ENCODE data around the gene MRAS. TPM values are rescaled to one million over a fixed set of nuclear protein-coding genes. Genes with fewer than 3 reads are reported as not detected.

MRAS gene
- total and polyA plus RNA-seq, 2 of the 13 experiments (the other 11 are each of a cell fraction or from before 2014, with no cell fraction given): 8.8 to 36.2 TPM

- Histone ChIP-seq H3K36me3 (replicated peaks in 1 of 2; ENCODE audit: control insufficient read depth in 1 of 2, insufficient read depth in 2 of 2, low read length in 2 of 2) (0 out of 5 replicates have a peak, but pooled peaks cover 0 to 3% of the 10 kb centered on the region in 2 experiments), H3K9ac (ENCODE audit: insufficient read depth, low read depth, low read length) (no peak overlapping the region), H3K4me3 (replicated peaks in 1 of 3; ENCODE audit: insufficient read depth in 1 of 3, low read depth in 2 of 3, low read length in 3 of 3) (no peak overlapping the region), H2AFZ (ENCODE audit: low read length) (no peak overlapping the region), H3K79me2 (ENCODE audit: insufficient read depth, low read length) (no peaks in the 10 kb centered on the region), H3K27ac (ENCODE audit: extremely low read length, insufficient read depth, low read length) (no peak overlapping the region), H3K4me2 (ENCODE audit: low read depth, low read length) (no peak overlapping the region), H3K9me3 (ENCODE audit: low read length) (no peaks in the 10 kb centered on the region), H3K4me1 (ENCODE audit: insufficient read depth, low read length) (peaks cover 32% of the 10 kb centered on the region), H4K20me1 (ENCODE audit: insufficient read depth, low read length) (no peaks in the 10 kb centered on the region), H3K27me3 (ENCODE audit: control insufficient read depth in 1 of 2, insufficient read depth in 2 of 2, low read length in 2 of 2) (no peaks in the 10 kb centered on the region)
- DNase-seq (ENCODE audit: low spot score) (peak; percentile 25), ATAC-seq (no peak), FAIRE-seq (no peak)
- in situ Hi-C loops (cut with HindIII; ENCODE audit: extremely low pct_ligation_motif_present, low pct_unique_long_range_greater_than_20kb): no loop called here
- TF ChIP-seq ZNF383 (CRISPR knock-in tag; IDR thresholded peaks at IDR 0.05; ENCODE audit: borderline replicate concordance) (no peak), FOSL2 (CRISPR knock-in tag; IDR thresholded peaks at IDR 0.05) (peak; percentile 71), PRDM15 (CRISPR knock-in tag; IDR thresholded peaks at IDR 0.05) (no peak), RARA (CRISPR knock-in tag; IDR thresholded peaks at IDR 0.05) (peak; percentile 30; the same call in 1 of the 2 replicates)
- no TSS peak for BruUV-seq (replicated peaks)
- ChIA-PET POLR2A (no interaction called here), CTCF (ENCODE audit: low intra/inter-chr PET ratio, low total read pairs) (no interaction called here)
- 81% methylated on average over 5 of the region's 5 CpGs for WGBS (ENCODE audit: low lambda C conversion rate)
- intact Hi-C loops (cut with micrococcal nuclease; ENCODE audit: unreplicated experiment): no loop called here
These were observed 36.6 kb downstream of the MRAS start for GRCh38 chr3:138384976-138385375.

- no peak overlapping the region for H3K4me3 ChIP-seq (replicated peaks in 1 of 3; ENCODE audit: insufficient read depth in 1 of 3, low read depth in 2 of 3, low read length in 3 of 3)
- BruUV-seq (replicated peaks): no TSS peak
- H3K9ac ChIP-seq (ENCODE audit: insufficient read depth, low read depth, low read length): no peak overlapping the region
- POLR2A ChIA-PET: no interaction called here
- no peak overlapping the region for H3K27ac ChIP-seq (ENCODE audit: extremely low read length, insufficient read depth, low read length)
- intact Hi-C loops (cut with micrococcal nuclease; ENCODE audit: unreplicated experiment) (no loop called here), in situ Hi-C loops (cut with HindIII; ENCODE audit: extremely low pct_ligation_motif_present, low pct_unique_long_range_greater_than_20kb) (no loop called here)
- 97% methylated on average over 6 of the region's 6 CpGs for WGBS (ENCODE audit: low lambda C conversion rate)
- CTCF ChIA-PET (ENCODE audit: low intra/inter-chr PET ratio, low total read pairs): no interaction called here
- H3K79me2 ChIP-seq (ENCODE audit: insufficient read depth, low read length): no peaks in the 10 kb centered on the region
- no peaks in the 10 kb centered on the region for H3K9me3 ChIP-seq (ENCODE audit: low read length)
- H3K4me1 ChIP-seq (ENCODE audit: insufficient read depth, low read length): peaks cover 5% of the 10 kb centered on the region
- FAIRE-seq (no peak), ATAC-seq (no peak), DNase-seq (ENCODE audit: low spot score) (no peak)
- no peak overlapping the region for H3K4me2 ChIP-seq (ENCODE audit: low read depth, low read length)
- no peak overlapping the region for H2AFZ ChIP-seq (ENCODE audit: low read length)
- 0 out of 5 replicates have a peak, but pooled peaks cover 0 to 3% of the 10 kb centered on the region in 2 experiments for H3K36me3 ChIP-seq (replicated peaks in 1 of 2; ENCODE audit: control insufficient read depth in 1 of 2, insufficient read depth in 2 of 2, low read length in 2 of 2)
- no peaks in the 10 kb centered on the region for H3K27me3 ChIP-seq (ENCODE audit: control insufficient read depth in 1 of 2, insufficient read depth in 2 of 2, low read length in 2 of 2)
- H4K20me1 ChIP-seq (ENCODE audit: insufficient read depth, low read length): no peaks in the 10 kb centered on the region
- TF ChIP-seq ZNF713 (CRISPR knock-in tag; IDR thresholded peaks at IDR 0.05): no peak
- no peak for TF ChIP-seq ZBTB26 (CRISPR knock-in tag; IDR thresholded peaks at IDR 0.05; ENCODE audit: borderline replicate concordance)
- no peak for TF ChIP-seq REXO4 (CRISPR knock-in tag; IDR thresholded peaks at IDR 0.05; ENCODE audit: borderline replicate concordance)
- TF ChIP-seq MYC (CRISPR knock-in tag; IDR thresholded peaks at IDR 0.05; ENCODE audit: borderline replicate concordance): no peak
- TF ChIP-seq ZNF124 (CRISPR knock-in tag; IDR thresholded peaks at IDR 0.05): no peak
- no peak for TF ChIP-seq PLRG1 (conservative IDR thresholded peaks at IDR 0.05)
- TF ChIP-seq POGZ (CRISPR knock-in tag; IDR thresholded peaks at IDR 0.05): no peak
These were observed 40.8 kb downstream of the MRAS start for GRCh38 chr3:138389144-138389601.
